T-helper 17 cell (primary cell): ENCODE results near the gene CAPS. TPM values are rescaled to one million over a fixed set of nuclear protein-coding genes. Genes with fewer than 3 reads are reported as not detected.

ENCODE experiments used
- ATAC-seq: fragments of 150-1000 bp; cut with Tn5 transposase; 2 replicates; pipeline ENCODE4 v1.10.0; 2021; ENCODE audit warnings: mild to moderate bottlenecking, moderate library complexity
- DNase-seq, 3 donors: peaks; one replicate each; pipeline versions ENCODE4 v3.0.0 to v3.0.0-alpha.2; 2020 to 2021
- H3K9me3 ChIP-seq: one replicate; pipeline ENCODE4 v1.7.0; 2013; ENCODE audit warnings: low read length, mild to moderate bottlenecking; ENCODE audit not compliant: control insufficient read depth, poor library complexity, severe bottlenecking
- H3K27ac Mint-ChIP-seq: one replicate; pipeline ENCODE4 v1.8.0; 2022; ENCODE audit warnings: mild to moderate bottlenecking, moderate library complexity, mixed read lengths
- H3K27me3 Mint-ChIP-seq: one replicate; pipeline ENCODE4 v1.8.0; 2022; ENCODE audit warnings: mixed read lengths
- H3K36me3 Mint-ChIP-seq: one replicate; pipeline ENCODE4 v1.8.0; 2022; ENCODE audit warnings: low read depth, mixed read lengths
- H3K4me1 Mint-ChIP-seq: one replicate; pipeline ENCODE4 v1.8.0; 2022; ENCODE audit warnings: mild to moderate bottlenecking, mixed read lengths
- H3K4me3 Mint-ChIP-seq: one replicate; pipeline ENCODE4 v1.8.0; 2022; ENCODE audit warnings: mild to moderate bottlenecking, moderate library complexity, mixed read lengths
- total RNA-seq, 4 donors: library from RNA in 2 of 4; stranded (reverse) in 2 of 4; gene quantifications; one replicate each; pipeline ENCODE4 v1.2.3 and lab custom pipeline; 2022 to 2026

CAPS gene
- total RNA-seq, 2 donors from 2014 or later = 41.0 to 47.1 TPM

- Mint-ChIP-seq H3K4me3 (no peak overlapping the region), H3K27me3 (no peaks in the 10 kb centered on the region), H3K4me1 (no peaks in the 10 kb centered on the region), H3K36me3 (peaks cover 7% of the 10 kb centered on the region), H3K27ac (no peak overlapping the region)
- DNase-seq (no peak), ATAC-seq (no peak)
- no peaks in the 10 kb centered on the region for H3K9me3 ChIP-seq
These were observed 11.9 kb downstream of the CAPS start for GRCh38 chr19:5925830-5926427.

GRCh38 chr19:5926641-5927440, 12.8 kb downstream of the CAPS start:
- Mint-ChIP-seq H3K27me3 (no peaks in the 10 kb centered on the region), H3K4me1 (no peaks in the 10 kb centered on the region), H3K36me3 (peaks cover 7% of the 10 kb centered on the region), H3K4me3 (no peak overlapping the region), H3K27ac (no peak overlapping the region)
- no peaks in the 10 kb centered on the region for H3K9me3 ChIP-seq
- DNase-seq = no peak
- ATAC-seq = no peak

DNA sequence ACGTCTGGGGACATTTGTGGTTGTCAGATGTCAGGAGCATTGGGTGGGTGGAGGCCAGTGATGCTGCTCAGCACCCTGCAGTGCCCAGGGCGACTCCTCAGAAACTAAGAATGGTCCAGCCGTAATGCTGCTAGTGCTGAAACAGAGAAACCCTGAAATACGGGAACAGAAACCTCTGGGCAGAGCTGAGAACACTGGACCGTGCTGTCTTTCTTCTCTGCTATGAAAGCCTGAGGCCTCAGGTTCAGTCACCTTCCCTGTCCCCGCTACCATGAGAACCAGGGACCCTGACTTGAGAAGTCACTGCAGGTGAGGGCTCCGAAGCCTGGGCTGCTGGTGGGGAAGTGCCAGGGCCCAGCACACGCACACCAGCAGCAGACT, 13.4 kb downstream of the CAPS start:
- ATAC-seq (no peak), DNase-seq (no peak)
- no peak overlapping the region for H3K27ac Mint-ChIP-seq
- no peaks in the 10 kb centered on the region for H3K27me3 Mint-ChIP-seq
- no peaks in the 10 kb centered on the region for H3K4me1 Mint-ChIP-seq
- H3K9me3 ChIP-seq = no peaks in the 10 kb centered on the region
- H3K36me3 Mint-ChIP-seq = peaks cover 7% of the 10 kb centered on the region
- H3K4me3 Mint-ChIP-seq = no peak overlapping the region

- H3K9me3 ChIP-seq = no peaks in the 10 kb centered on the region
- peak overlapping the region; percentile 27 for H3K27ac Mint-ChIP-seq
- no peaks in the 10 kb centered on the region for H3K27me3 Mint-ChIP-seq
- no peak for ATAC-seq
- H3K4me3 Mint-ChIP-seq = no peak overlapping the region
- no peaks in the 10 kb centered on the region for H3K4me1 Mint-ChIP-seq
- H3K36me3 Mint-ChIP-seq = peaks cover 3% of the 10 kb centered on the region
- no peak for DNase-seq
These were observed 15.1 kb downstream of the CAPS start for GRCh38 chr19:5929179-5929578.

DNA sequence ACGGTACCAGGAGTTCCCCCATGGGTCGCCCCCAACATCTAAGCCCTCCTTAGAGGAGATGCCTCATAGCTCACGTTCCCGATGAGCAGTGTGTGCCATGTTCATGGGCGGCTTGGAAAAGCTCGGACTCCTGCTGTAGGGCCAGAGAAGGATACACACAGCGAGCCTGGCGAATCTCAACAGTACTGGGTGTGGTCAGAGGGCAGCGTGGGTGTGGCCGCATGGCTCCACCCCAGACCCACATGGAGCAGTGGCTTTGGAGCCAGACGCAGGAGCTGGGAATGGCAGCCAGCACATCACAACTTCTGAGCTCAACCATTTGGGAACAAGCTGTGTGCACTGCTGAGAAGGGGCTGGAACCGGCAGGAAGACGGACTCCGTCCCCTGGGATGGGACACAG, 15.6 kb downstream of the CAPS start:
- Mint-ChIP-seq H3K4me3 (no peak overlapping the region), H3K27me3 (no peaks in the 10 kb centered on the region), H3K36me3 (peaks cover 3% of the 10 kb centered on the region), H3K27ac (no peak overlapping the region), H3K4me1 (peaks cover 2% of the 10 kb centered on the region)
- ATAC-seq (no peak), DNase-seq (no peak)
- no peaks in the 10 kb centered on the region for H3K9me3 ChIP-seq

- H3K4me1 Mint-ChIP-seq = peaks cover 6% of the 10 kb centered on the region
- H3K9me3 ChIP-seq = no peaks in the 10 kb centered on the region
- ATAC-seq = no peak
- no peak overlapping the region for H3K4me3 Mint-ChIP-seq
- peaks cover 3% of the 10 kb centered on the region for H3K36me3 Mint-ChIP-seq
- H3K27ac Mint-ChIP-seq = no peak overlapping the region
- H3K27me3 Mint-ChIP-seq = no peaks in the 10 kb centered on the region
- no peak for DNase-seq
These were observed 17.2 kb downstream of the CAPS start for GRCh38 chr19:5931251-5931650.

GRCh38 chr19:5932146-5932545, 18.1 kb downstream of the CAPS start:
- H3K36me3 Mint-ChIP-seq = peaks cover 3% of the 10 kb centered on the region
- no peak for ATAC-seq
- no peaks in the 10 kb centered on the region for H3K27me3 Mint-ChIP-seq
- no peaks in the 10 kb centered on the region for H3K9me3 ChIP-seq
- H3K27ac Mint-ChIP-seq = no peak overlapping the region
- H3K4me3 Mint-ChIP-seq = no peak overlapping the region
- no peak for DNase-seq
- H3K4me1 Mint-ChIP-seq = peaks cover 8% of the 10 kb centered on the region

DNA sequence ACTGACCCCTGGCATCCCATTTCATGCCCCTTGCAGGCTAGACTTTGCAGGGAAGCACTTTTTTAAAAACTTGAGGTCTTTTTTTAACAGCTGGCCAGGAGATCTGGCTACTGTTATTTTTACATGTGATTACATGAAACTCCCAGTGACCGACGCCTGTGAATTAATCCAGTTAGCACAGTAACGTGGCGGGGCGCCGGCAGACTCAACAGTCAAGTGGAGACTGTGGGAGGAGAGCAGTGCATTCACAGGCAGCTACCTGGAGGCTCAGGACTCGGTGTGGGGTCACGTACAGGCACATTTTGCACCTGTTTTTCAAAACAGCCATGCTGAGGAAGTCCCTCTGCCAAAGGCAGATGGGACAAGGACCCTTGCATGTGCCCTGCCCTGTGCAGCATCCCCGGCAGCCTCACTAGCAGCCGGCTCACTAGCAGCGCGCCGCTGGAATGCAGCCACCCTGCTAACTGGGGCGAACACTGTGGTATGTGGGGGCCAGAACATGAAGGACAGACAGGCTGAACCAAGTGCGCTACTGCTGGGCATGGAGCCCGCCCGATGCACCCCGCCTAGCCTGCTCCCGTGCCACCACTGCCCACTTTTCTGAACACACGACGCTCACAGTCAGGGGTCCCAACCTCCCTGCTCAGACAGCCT, 18.7 kb downstream of the CAPS start:
- H3K36me3 Mint-ChIP-seq = peaks cover 5% of the 10 kb centered on the region
- H3K27ac Mint-ChIP-seq = no peak overlapping the region
- H3K4me1 Mint-ChIP-seq = peaks cover 8% of the 10 kb centered on the region
- ATAC-seq = no peak
- no peak for DNase-seq
- H3K27me3 Mint-ChIP-seq = no peaks in the 10 kb centered on the region
- H3K4me3 Mint-ChIP-seq = no peak overlapping the region
- H3K9me3 ChIP-seq = no peaks in the 10 kb centered on the region

DNA sequence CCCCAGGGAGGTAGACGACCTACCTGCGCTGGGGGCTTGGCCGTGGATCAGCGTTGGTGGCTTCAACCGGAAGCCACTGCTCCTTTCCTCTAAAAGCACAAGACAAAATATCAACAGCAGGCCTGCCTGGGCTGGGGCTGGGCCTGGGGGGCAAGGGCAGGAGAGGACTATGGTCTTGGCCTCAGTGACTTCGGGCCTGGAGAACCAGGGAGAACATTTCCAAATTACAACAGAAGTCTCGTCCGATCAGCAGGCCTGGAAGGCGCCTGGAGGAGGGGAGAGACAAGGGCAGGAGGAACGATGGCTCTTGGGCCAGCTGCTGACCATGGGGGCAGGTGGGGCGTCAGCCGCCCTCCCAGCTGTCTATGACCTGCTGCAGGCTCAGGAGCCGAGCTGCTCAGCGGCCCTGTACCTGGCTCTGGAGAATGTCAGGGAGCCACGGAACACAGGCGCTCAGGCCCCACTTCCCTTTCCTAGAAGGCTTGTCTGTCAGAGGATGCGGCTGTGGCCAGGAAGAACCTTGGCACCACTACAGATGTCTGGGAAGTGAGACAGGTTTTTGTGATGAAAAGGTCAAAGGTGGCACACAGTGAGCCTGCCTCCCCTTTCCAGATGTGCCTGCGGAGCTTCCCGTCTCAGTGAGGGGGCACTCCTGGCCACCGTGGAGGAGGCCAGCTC, 19.5 kb downstream of the CAPS start:
- no peak for DNase-seq
- no peaks in the 10 kb centered on the region for H3K9me3 ChIP-seq
- H3K27ac Mint-ChIP-seq = no peak overlapping the region
- no peak for ATAC-seq
- H3K4me1 Mint-ChIP-seq = peaks cover 8% of the 10 kb centered on the region
- no peak overlapping the region for H3K4me3 Mint-ChIP-seq
- peaks cover 2% of the 10 kb centered on the region for H3K36me3 Mint-ChIP-seq
- H3K27me3 Mint-ChIP-seq = no peaks in the 10 kb centered on the region

- H3K27ac Mint-ChIP-seq = no peak overlapping the region
- peaks cover 8% of the 10 kb centered on the region for H3K4me1 Mint-ChIP-seq
- H3K9me3 ChIP-seq = no peaks in the 10 kb centered on the region
- peaks cover 2% of the 10 kb centered on the region for H3K36me3 Mint-ChIP-seq
- ATAC-seq (no peak), DNase-seq (no peak)
- no peak overlapping the region for H3K4me3 Mint-ChIP-seq
- H3K27me3 Mint-ChIP-seq = no peaks in the 10 kb centered on the region
These were observed 20.0 kb downstream of the CAPS start for GRCh38 chr19:5934069-5934401.

DNA sequence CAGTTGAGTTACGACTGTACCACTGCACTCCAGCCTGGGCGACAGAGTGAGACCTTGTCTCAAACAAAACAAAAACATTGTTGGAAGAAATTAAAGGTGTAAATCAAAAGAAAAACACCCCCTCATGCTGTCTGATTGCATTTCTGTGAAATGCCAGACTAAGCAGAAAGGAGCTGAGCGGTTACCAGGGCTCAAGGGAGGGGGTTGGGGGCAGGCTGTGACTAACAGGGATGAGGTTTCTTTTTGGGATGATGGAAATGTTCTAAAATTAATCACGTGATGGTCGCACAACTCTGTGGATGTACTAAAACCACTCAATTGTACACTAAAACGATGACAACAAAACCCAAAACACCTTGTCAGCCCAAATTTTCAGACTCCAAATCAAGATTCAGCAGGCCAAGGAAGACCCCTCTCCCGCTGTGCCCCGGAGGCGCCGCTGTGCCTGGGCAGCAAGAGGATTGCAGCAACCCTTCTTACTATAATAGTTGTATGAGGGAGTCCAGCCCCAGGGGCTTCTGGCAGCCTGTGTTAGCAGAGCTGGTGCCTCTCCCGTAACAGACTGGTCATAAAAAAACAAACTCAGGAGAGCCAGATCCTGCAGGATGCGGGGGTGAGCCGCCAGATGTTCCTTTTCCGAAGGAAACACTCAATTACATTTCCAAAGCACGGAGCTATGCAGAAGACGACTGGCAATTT, 20.9 kb downstream of the CAPS start:
- no peak for ATAC-seq
- Mint-ChIP-seq H3K4me1 (peaks cover 8% of the 10 kb centered on the region), H3K4me3 (no peak overlapping the region), H3K27ac (peak overlapping the region; percentile 72), H3K27me3 (no peaks in the 10 kb centered on the region), H3K36me3 (peaks cover 2% of the 10 kb centered on the region)
- no peak for DNase-seq
- no peaks in the 10 kb centered on the region for H3K9me3 ChIP-seq

DNA sequence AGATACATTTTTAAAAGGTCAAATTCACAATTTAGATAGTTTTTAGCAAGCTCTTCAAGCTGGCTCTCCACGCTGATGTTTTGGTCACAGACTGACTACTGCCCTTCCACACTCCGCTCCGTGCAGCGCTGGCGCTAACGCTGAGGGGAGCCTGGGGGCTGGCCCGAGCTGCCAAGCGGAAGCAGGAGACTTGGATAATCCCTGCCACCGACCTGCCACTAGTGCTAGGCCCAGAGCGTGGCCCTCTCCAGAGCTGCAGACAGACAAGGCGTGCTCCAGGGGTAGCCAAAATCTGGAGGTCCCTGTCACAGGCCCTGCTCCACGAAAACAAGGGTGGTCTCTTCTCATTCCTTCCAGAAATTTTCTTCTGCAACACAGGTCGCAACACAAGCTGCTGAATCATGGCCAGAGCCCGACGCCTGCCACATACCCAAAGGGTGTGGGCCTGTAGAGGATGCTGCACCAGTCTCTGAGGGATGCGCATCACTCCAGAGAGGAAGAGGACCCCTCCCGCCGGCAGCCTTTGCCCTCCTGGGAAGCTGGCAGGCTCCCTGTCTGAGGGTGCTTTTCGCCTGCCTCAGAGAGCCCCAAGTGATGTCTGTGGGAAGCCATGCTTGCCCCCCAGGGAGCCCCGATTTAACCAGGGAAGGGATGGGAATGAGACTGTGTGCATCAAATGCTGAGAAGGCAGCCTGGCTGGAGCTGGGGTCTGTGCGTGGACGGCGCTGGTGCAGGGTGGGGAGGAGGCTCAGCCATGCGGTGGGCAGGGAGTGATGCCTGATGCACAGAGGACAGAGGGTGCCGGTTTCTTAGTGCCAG, 21.6 kb downstream of the CAPS start:
- Mint-ChIP-seq H3K4me1 (peaks cover 8% of the 10 kb centered on the region), H3K36me3 (peaks cover 2% of the 10 kb centered on the region)

More for the DNA sequence above, 21.6 kb downstream of the CAPS start:
- ATAC-seq = no peak
- H3K9me3 ChIP-seq = no peaks in the 10 kb centered on the region
- peak overlapping the region; percentile 37 for H3K27ac Mint-ChIP-seq
- DNase-seq = no peak
- H3K27me3 Mint-ChIP-seq = no peaks in the 10 kb centered on the region
- no peak overlapping the region for H3K4me3 Mint-ChIP-seq
